Gastrocnemius medialis (tissue), 4 donors: ENCODE results near the gene PDE4D. TPM values are rescaled to one million over a fixed set of nuclear protein-coding genes. Genes with fewer than 3 reads are reported as not detected.

Source experiments
- ATAC-seq, 2 donors: fragments of 150-250 bp; one replicate each; pipeline ENCODE4 v1.9.1; 2016
- DNase-seq, 2 donors: peaks; one replicate each; pipeline ENCODE4 v3.0.0-alpha.2; 2019
- H3K27ac ChIP-seq, 4 donors: fragments of 200-600 bp; sonication (generic); 1 replicate in 1 of 4; 2 replicates in 3 of 4; pipeline ENCODE4 v1.5.1; 2016 to 2018; ENCODE audit warnings: mild to moderate bottlenecking in 2 of 4, moderate library complexity in 1 of 4
- H3K27me3 ChIP-seq, 3 donors: fragments of 200-600 bp; sonication (generic) in 2 of 3; 1 replicate in 1 of 3; 2 replicates in 2 of 3; pipeline versions ENCODE4 v1.5.1 to v1.6.0; 2016 to 2019; ENCODE audit warnings: mild to moderate bottlenecking in 1 of 3, moderate library complexity in 1 of 3
- H3K36me3 ChIP-seq, 2 donors: fragments of 200-600 bp; sonication (generic) in 1 of 2; one replicate each; pipeline ENCODE4 v1.5.1; 2017 to 2018
- H3K4me1 ChIP-seq, 2 donors: fragments of 200-600 bp; sonication (generic) in 1 of 2; one replicate each; pipeline ENCODE4 v1.5.1; 2016 to 2017; ENCODE audit warnings: mild to moderate bottlenecking in 2 of 2
- H3K4me3 ChIP-seq, 4 donors: fragments of 200-600 bp; sonication (generic) in 3 of 4; 1 replicate in 1 of 4; 2 replicates in 3 of 4; pipeline ENCODE4 v1.5.1; 2016 to 2019; ENCODE audit warnings: mild to moderate bottlenecking in 2 of 4
- H3K9me3 ChIP-seq, 3 donors: fragments of 200-600 bp; sonication (generic) in 2 of 3; 1 replicate in 1 of 3; 2 replicates in 2 of 3; pipeline ENCODE4 v1.5.1; 2016 to 2019
- CTCF ChIP-seq, 5 experiments: fragments of 450-650 bp in 3 of 5; fragments of 200-600 bp in 2 of 5; sonication (generic) in 2 of 5; IDR thresholded peaks in 4 of 5; conservative IDR thresholded peaks in 1 of 5; 1 replicate in 4 of 5; 2 replicates in 1 of 5; pipeline ENCODE4 v1.5.1; 2016 to 2019; ENCODE audit warnings: antibody characterized with exemption in 5 of 5, mild to moderate bottlenecking in 3 of 5, moderate library complexity in 3 of 5
- POLR2A ChIP-seq, 2 donors: fragments of 450-650 bp; IDR thresholded peaks; one replicate each; pipeline ENCODE4 v1.6.1; 2017; ENCODE audit warnings: antibody characterized with exemption in 2 of 2, mild to moderate bottlenecking in 2 of 2, moderate library complexity in 2 of 2
- in situ Hi-C, 4 donors: fragments of 200-750 bp; cut with MboI; loops; one replicate each; pipeline versions ENCODE4 v1.15.0 to v1.8.0; 2017; ENCODE audit warnings: low sequenced_read_pairs in 4 of 4
- intact Hi-C: fragments of 100-400 bp; cut with DNase I; formaldehyde crosslinking; loops from one replicate; pipeline ENCODE4 v1.15.1; 2023; ENCODE audit warnings: low total_unique reads
- total RNA-seq, 4 donors: library from RNA; depleted of rRNA; stranded (reverse); fragments of >200 nt; gene quantifications; one replicate each; pipeline versions ENCODE4 v1.1.0 to v1.2.3, GENCODE V29; 2016

The PDE4D gene
- total RNA-seq, 4 donors from 2014 or later = 133 to 223 (median 185) TPM

GRCh38 chr5:59332236-59332973, 561.1 kb downstream of the PDE4D start:
- Histone ChIP-seq H3K4me1 (peaks cover 56 to 78% of the 10 kb centered on the region in 2 donors), H3K27me3 (no peaks in the 10 kb centered on the region), H3K4me3 (no peak overlapping the region), H3K36me3 (no peaks in the 10 kb centered on the region), H3K27ac (peak overlapping the region in 2 of 4 donors; percentile 20 to 27), H3K9me3 (no peaks in the 10 kb centered on the region)
- intact Hi-C loops = no loop called here
- in situ Hi-C loops = no loop called here
- no peak for TF ChIP-seq CTCF (IDR thresholded peaks at IDR 0.05 in 4 of 5, conservative IDR thresholded peaks at IDR 0.05 in 1 of 5)
- TF ChIP-seq POLR2A (IDR thresholded peaks at IDR 0.05) = no peak
- DNase-seq (no peak), ATAC-seq (no peak)

- DNase-seq = no peak
- Histone ChIP-seq H3K9me3 (no peaks in the 10 kb centered on the region), H3K36me3 (no peaks in the 10 kb centered on the region), H3K27ac (peak overlapping the region in 1 of 4 donors; percentile 51), H3K4me1 (peaks cover 56 to 67% of the 10 kb centered on the region in 2 donors), H3K27me3 (no peaks in the 10 kb centered on the region), H3K4me3 (no peak overlapping the region)
- in situ Hi-C loops = no loop called here
- TF ChIP-seq CTCF (IDR thresholded peaks at IDR 0.05 in 4 of 5, conservative IDR thresholded peaks at IDR 0.05 in 1 of 5) (no peak), POLR2A (IDR thresholded peaks at IDR 0.05) (no peak)
- peak in 1 of 2 donors; percentile 31 for ATAC-seq
- intact Hi-C loops = no loop called here
These were observed 562.8 kb downstream of the PDE4D start for GRCh38 chr5:59330680-59331079.

GRCh38 chr5:59328709-59329296, 564.7 kb downstream of the PDE4D start:
- H3K27ac ChIP-seq = peak overlapping the region; percentile 23 to 59 (median 47)

GRCh38 chr5:59327191-59327980, 566.1 kb downstream of the PDE4D start:
- in situ Hi-C loops (no loop called here), intact Hi-C loops (no loop called here)
- H3K27ac ChIP-seq = peak overlapping the region in 1 of 4 donors; percentile 11
- H3K9me3 ChIP-seq = no peaks in the 10 kb centered on the region
- H3K4me3 ChIP-seq = no peak overlapping the region
- DNase-seq (no peak), ATAC-seq (no peak)
- H3K27me3 ChIP-seq = no peaks in the 10 kb centered on the region
- TF ChIP-seq POLR2A (IDR thresholded peaks at IDR 0.05) (no peak), CTCF (IDR thresholded peaks at IDR 0.05 in 4 of 5, conservative IDR thresholded peaks at IDR 0.05 in 1 of 5) (no peak)
- H3K36me3 ChIP-seq = no peaks in the 10 kb centered on the region
- H3K4me1 ChIP-seq = peaks cover 66 to 78% of the 10 kb centered on the region in 2 donors

More at GRCh38 chr5:59328709-59329296, 564.7 kb downstream of the PDE4D start:
- Histone ChIP-seq H3K4me3 (no peak overlapping the region), H3K4me1 (peaks cover 68% of the 10 kb centered on the region in 2 donors), H3K9me3 (no peaks in the 10 kb centered on the region), H3K27me3 (no peaks in the 10 kb centered on the region), H3K36me3 (no peaks in the 10 kb centered on the region)
- intact Hi-C loops = no loop called here
- in situ Hi-C loops = no loop called here
- DNase-seq (no peak), ATAC-seq (peak; percentile 36 to 49)
- TF ChIP-seq POLR2A (IDR thresholded peaks at IDR 0.05) (no peak), CTCF (IDR thresholded peaks at IDR 0.05 in 4 of 5, conservative IDR thresholded peaks at IDR 0.05 in 1 of 5) (no peak)
